Astrocyte of the hippocampus (primary cell): ENCODE results near the gene CAPN2.
A peak's percentile ranks its signal among the peaks of the same experiment; 100 is the strongest.
"Not testable (repeated sequence)": the region's sequence is repeated elsewhere in the genome, so short reads cannot be mapped to it uniquely, and the experiment has no call there.

Experiments
- DNase-seq: peaks from one replicate; pipeline ENCODE4 v3.0.0; 2011; ENCODE audit warnings: low read depth, low spot score

Gene CAPN2

DNA sequence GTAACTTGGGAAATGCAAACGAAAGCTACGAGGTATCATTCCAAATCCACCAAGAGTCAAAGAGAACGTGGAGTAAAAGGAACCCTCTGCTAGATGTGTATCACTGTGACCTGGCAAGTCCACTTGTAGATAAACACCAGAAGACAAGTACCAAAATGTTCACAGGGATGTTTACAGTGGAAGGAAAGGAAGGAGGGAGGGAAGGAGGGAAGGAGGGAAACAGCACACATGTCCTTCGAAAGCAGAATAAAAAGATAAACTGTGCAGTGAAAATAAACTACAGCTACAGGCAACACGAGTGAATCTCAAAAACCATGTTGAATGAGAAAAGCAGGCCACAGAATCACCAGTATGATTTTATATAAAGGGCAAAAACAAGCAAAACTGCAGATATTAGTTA is 73.5 kb downstream of the CAPN2 start:
- no peak for DNase-seq

DNA sequence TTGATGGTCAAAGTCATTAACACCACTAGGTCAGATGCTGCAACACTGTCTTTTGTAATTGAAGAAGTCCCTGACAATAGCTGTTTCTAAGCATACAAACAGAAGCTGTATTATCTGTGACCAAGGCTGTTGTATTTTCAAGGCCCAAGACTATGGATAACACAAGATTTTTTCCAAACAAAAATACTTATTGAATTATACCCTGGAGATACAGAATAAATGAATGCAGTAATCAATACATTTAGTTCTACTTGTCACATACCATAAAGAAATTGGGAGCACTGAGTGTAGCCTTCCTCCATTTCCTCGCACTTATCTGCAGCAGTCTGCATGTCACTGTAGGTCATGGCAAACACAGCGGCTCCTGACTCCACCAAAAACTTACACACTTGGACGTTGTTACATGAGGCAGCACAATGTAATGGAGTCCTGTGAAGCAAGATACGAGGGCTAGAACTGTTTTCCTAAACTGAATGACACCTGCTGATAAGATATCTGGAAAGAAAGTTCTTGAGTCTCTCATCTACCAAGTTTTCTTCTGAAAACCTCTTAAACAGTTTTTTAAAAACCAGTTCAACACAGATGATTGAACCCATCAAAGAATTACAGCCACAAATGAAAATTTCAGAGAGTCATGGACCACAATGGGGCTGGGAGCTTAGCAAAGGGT is 76.5 kb downstream of the CAPN2 start:
- no peak for DNase-seq

DNA sequence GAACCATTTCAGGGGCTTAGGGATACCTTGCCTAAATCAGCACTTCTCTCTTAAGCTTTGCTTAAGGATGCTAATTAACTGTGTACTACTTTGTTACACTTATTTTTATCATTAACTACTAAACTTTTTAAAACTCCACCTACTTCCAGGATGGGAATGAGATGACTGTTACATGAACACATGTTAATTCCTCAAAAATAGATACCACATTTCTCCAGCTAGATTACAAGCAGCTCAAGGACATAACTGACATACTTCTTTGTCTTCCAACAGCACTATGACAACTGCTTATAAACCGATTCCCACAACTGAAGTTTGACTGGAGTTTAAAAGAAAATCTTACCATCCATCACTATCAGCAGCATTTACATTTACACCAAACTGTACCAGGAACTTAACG is 79.7 kb downstream of the CAPN2 start:
- DNase-seq, result no peak

DNA sequence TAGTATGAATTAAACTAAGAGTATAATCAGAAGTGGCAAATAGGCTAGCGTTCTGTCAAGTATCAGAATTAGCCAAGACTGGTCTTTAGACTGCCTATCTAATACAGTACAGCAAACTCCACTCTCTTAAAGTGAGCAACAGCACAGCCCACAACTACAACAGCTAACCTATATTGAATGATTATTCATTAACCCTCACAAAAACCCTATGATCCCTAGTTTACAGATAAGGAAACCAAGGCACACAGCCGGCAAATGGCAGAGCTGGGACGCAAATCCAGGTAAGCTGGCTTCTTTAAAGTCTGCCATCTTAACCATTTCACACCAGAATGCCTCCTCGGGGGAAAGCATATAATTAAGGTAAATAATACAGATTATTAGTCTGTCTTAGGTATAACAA is 81.4 kb downstream of the CAPN2 start:
- no peak for DNase-seq

- DNase-seq, result no peak
Observed at GRCh38 chr1:223794136-223794880, 82.0 kb downstream of the CAPN2 start.

GRCh38 chr1:223796210-223796609 is 83.9 kb downstream of the CAPN2 start:
- no peak for DNase-seq

- DNase-seq, result no peak
Observed at GRCh38 chr1:223802032-223802431, 89.7 kb downstream of the CAPN2 start.

DNA sequence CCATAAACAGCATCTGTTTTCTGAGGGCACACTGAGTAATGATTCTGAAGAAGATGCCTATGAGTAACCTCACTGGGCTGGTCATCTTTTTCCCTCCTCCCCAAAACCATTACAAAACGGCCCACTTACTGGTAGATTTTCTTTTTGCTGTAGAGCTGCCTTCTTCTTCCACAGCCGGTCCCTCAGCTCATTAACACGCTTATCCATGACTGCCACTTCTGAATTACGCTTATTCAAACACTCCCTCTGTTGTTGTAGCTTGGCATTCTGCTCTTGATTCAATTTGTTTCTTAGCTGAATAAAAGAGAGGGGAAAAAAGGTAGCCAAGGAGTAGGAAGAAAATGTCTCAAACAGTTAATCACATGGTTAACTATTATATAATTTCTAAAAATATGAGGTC is 90.3 kb downstream of the CAPN2 start:
- peak; percentile 25 for DNase-seq

GRCh38 chr1:223803211-223803610 is 90.9 kb downstream of the CAPN2 start:
- no peak for DNase-seq

- DNase-seq, result not testable (repeated sequence)
Observed at GRCh38 chr1:223809905-223810304, 97.6 kb downstream of the CAPN2 start.

GRCh38 chr1:223810586-223810985 is 98.2 kb downstream of the CAPN2 start:
- no peak for DNase-seq

DNA sequence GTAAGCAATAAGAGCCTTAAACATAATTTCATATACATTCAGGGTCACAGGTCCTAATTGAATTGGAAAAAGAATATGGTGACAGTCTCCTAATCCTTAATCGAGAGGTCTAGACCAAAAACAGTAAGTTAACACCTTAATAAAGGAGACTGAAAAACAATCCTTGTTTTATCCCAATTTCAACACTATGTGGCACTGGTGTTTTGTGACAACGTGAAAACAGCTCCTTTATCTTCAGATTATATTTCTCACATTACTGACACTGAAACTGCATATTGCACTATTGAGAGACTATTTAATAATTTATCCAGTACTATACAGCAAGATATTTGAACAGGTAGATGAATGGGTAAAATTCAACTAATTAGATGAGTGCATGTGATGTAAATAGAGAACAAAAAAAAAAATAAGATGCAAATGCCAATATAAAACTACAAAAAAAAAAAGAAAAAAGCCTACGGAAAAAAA is 99.3 kb downstream of the CAPN2 start:
- peak; percentile 55 for DNase-seq

GRCh38 chr1:223813645-223814044 is 101.3 kb downstream of the CAPN2 start:
- DNase-seq, result no peak

- no peak for DNase-seq
Observed at GRCh38 chr1:223815020-223815853, 102.9 kb downstream of the CAPN2 start.

- DNase-seq, result peak; percentile 47
Observed at GRCh38 chr1:223815865-223816264, 103.5 kb downstream of the CAPN2 start.

- DNase-seq, result not testable (repeated sequence)
Observed at GRCh38 chr1:223817265-223817664, 104.9 kb downstream of the CAPN2 start.

DNA sequence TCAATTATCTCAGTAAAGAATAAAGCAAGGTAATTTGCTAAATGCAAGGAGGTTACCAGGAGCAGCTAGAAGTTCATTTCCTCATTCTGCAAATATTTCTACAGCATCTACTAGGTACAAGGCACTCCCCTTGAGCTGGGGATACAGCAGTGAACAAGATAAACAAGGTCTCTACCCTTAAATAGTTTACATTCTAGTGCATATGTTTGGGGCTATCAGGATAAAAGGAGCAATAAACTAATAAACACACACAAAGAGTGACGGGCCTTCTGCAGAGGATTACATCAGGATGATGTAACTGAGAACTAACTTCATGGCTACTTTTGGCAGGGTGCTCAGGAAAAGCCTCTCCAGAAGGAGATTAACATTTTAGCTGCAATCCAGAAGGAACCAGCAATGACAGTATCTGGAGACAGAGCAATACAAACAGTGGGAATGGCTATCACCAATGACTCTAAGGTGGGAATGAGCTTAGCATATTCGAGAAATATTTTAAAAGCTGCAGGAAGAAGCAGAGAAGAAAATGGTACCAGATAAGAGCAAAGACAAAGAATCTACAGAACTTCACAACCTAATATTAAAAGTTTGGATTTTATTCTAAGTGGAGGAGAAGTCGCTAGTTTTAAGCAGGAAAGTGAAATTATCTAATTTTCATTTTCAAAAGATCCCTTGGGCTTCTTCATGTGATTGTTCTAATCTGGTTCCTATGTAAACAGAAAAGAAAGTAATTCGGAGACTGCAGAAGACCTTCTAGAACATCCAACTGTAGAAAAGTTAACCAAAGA is 107.6 kb downstream of the CAPN2 start:
- DNase-seq, result no peak

- no peak for DNase-seq
Observed at GRCh38 chr1:223820515-223820858, 108.1 kb downstream of the CAPN2 start.

DNA sequence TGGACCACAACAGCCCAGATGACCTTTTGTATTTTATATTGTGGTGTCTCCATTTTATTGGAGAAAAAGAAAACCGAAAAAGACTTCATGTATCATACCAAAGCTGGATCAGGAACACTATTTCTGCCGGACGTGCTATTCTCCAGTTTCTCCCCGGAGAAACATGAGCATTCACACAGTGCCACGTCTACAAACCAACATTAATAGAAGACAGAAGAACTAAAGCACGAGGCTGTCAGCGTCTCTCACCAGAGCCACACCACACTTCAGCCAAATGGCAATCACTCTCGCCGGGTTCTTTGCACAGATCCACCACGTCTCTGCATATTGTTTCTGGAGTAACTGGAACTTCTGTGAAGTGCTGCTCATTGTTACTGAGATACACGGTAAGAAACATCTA is 108.6 kb downstream of the CAPN2 start:
- no peak for DNase-seq

GRCh38 chr1:223824287-223824686 is 111.9 kb downstream of the CAPN2 start:
- DNase-seq, result no peak

DNA sequence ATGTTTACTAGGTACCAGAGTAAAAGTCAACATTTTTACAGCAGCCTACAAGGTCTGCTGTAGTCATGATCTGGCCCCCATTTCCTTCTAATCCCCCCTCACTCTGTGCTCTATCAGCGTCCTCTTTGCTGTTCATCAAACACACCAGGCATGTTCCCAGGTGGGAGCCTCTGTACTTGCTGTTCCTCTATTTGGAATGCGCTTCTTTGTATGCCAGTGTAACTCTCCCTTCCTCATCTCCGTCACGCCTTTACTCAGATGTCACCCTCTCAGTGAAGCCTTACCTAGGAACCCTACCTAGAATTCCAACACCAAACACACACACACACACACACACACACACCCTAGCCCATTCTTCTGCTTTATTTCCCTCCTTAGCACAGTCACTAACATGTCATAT is 112.4 kb downstream of the CAPN2 start:
- no peak for DNase-seq
